GM12878 (cell line): ENCODE results near the gene MTFR2. TPM values are rescaled to one million over a fixed set of nuclear protein-coding genes. Genes with fewer than 3 reads are reported as not detected.

Experiments
- ATAC-seq: fragments of 200-7000 bp; cut with Tn5 transposase; 3 replicates; pipeline ENCODE4 v1.9.1; 2020; ENCODE audit warnings: mild to moderate bottlenecking, moderate library complexity
- BruUV-seq: library from RNA; stranded (reverse); fragments of 400-500 nt; replicated peaks from 2 replicates; lab custom pipeline; 2021; lab: Mats Ljungman, UMichigan
- CTCF ChIA-PET: fragments of 300-600 bp; sonication (Branson Sonifier 250); formaldehyde crosslinking; extraction: SDS; loops from one replicate; lab custom pipeline; 2021; ENCODE audit warnings: inconsistent platforms; lab: Yijun Ruan, JAX
- POLR2A ChIA-PET: fragments of 350-600 bp; formaldehyde crosslinking; extraction: SDS; loops from one replicate; lab custom pipeline; 2021; ENCODE audit warnings: inconsistent platforms; lab: Charles Lee
- RAD21 ChIA-PET: fragments of 300-600 bp; sonication (Branson Sonifier 250); formaldehyde crosslinking; loops from one replicate; lab custom pipeline; 2023; ENCODE audit warnings: antibody characterized with exemption; ENCODE audit not compliant: unreplicated experiment; lab: Charles Lee
- SMC1A ChIA-PET: fragments of 300-600 bp; sonication (Branson Sonifier 250); formaldehyde crosslinking; loops from one replicate; lab custom pipeline; 2023; ENCODE audit not compliant: unreplicated experiment, uncharacterized antibody; lab: Charles Lee
- DNase-seq: peaks from one replicate; pipeline ENCODE4 v3.0.0-alpha.2; 2011; ENCODE audit warnings: low read depth, low spot score
- FAIRE-seq: peaks from 3 replicates; lab custom pipeline; 2011; peaks lifted over from hg19 to GRCh38; lab: Jason Lieb, UNC
- H2AFZ ChIP-seq: 2 replicates; pipeline ENCODE4 v1.6.0; 2011; ENCODE audit warnings: low read depth, low read length, control low read depth; ENCODE audit not compliant: control insufficient read depth
- H3K27ac ChIP-seq: 2 replicates; pipeline ENCODE4 v1.5.1; 2011; ENCODE audit warnings: control low read depth; ENCODE audit not compliant: control insufficient read depth, insufficient read depth
- H3K27me3 ChIP-seq, 2 experiments: replicated peaks in 1 of 2; 2 replicates each; pipeline versions ENCODE4 v1.6.0 to v1.6.1; 2011; ENCODE audit warnings: low read length in 1 of 2; ENCODE audit not compliant: control insufficient read depth in 2 of 2, insufficient read depth in 2 of 2
- H3K36me3 ChIP-seq, 2 experiments: 2 replicates each; pipeline ENCODE4 v1.5.1; 2011; ENCODE audit warnings: low read length in 1 of 2; ENCODE audit not compliant: control insufficient read depth in 2 of 2, insufficient read depth in 2 of 2
- H3K4me1 ChIP-seq: 2 replicates; pipeline ENCODE4 v1.6.1; 2011; ENCODE audit warnings: mild to moderate bottlenecking, low read length, moderate library complexity, mixed read lengths; ENCODE audit not compliant: control insufficient read depth, insufficient read depth
- H3K4me2 ChIP-seq: 2 replicates; pipeline ENCODE4 v1.6.0; 2011; ENCODE audit warnings: control low read depth; ENCODE audit not compliant: control insufficient read depth, insufficient read depth
- H3K4me3 ChIP-seq: fragments of 200-600 bp; sonication (generic); 2 replicates; pipeline ENCODE4 v1.5.1; 2016
- H3K79me2 ChIP-seq: 2 replicates; pipeline ENCODE4 v1.6.0; 2011; ENCODE audit warnings: low read length; ENCODE audit not compliant: control insufficient read depth, insufficient read depth
- H3K9ac ChIP-seq: 2 replicates; pipeline ENCODE4 v1.8.0; 2011; ENCODE audit warnings: low read length, control low read depth, mixed read lengths; ENCODE audit not compliant: control insufficient read depth, insufficient read depth
- H3K9me3 ChIP-seq: replicated peaks from 3 replicates; pipeline ENCODE4 v1.5.1; 2011; ENCODE audit warnings: mild to moderate bottlenecking, low read length; ENCODE audit not compliant: control insufficient read depth, insufficient read depth
- H4K20me1 ChIP-seq: 2 replicates; pipeline ENCODE4 v1.6.0; 2011; ENCODE audit not compliant: control insufficient read depth, insufficient read depth
- ATF3 ChIP-seq: IDR thresholded peaks from 2 replicates; pipeline ENCODE4 v1.6.1; 2011; ENCODE audit warnings: low read depth, mild to moderate bottlenecking, low read length, moderate library complexity, borderline replicate concordance; ENCODE audit errors: extremely low read depth
- CTCF ChIP-seq, 3 experiments: IDR thresholded peaks in 2 of 3; conservative IDR thresholded peaks in 1 of 3; 2 replicates each; pipeline ENCODE4 v1.5.1; 2011; ENCODE audit warnings: low read depth in 3 of 3, low read length in 3 of 3, mild to moderate bottlenecking in 3 of 3, control low read depth in 2 of 3, moderate library complexity in 2 of 3, inconsistent platforms in 1 of 3, mixed read lengths in 1 of 3; ENCODE audit not compliant: control insufficient read depth in 2 of 3, insufficient read depth in 1 of 3; ENCODE audit errors: extremely low read depth in 1 of 3
- HCFC1 ChIP-seq: fragments of 150-350 bp; IDR thresholded peaks from 2 replicates; pipeline ENCODE4 v1.6.1; 2014; ENCODE audit warnings: low read length
- HDAC2 ChIP-seq: fragments of 200-600 bp; sonication (generic); IDR thresholded peaks from 2 replicates; pipeline ENCODE4 v1.6.1; 2017
- LARP7 ChIP-seq: fragments of 450-650 bp; IDR thresholded peaks from 2 replicates; pipeline ENCODE4 v1.6.1; 2017; ENCODE audit warnings: mild to moderate bottlenecking
- MEF2B ChIP-seq: fragments of 450-650 bp; IDR thresholded peaks from 2 replicates; pipeline ENCODE4 v1.6.1; 2018; ENCODE audit warnings: mild to moderate bottlenecking, moderate library complexity; ENCODE audit not compliant: partially characterized antibody, poor library complexity, severe bottlenecking
- MTA3 ChIP-seq: IDR thresholded peaks from 2 replicates; pipeline ENCODE4 v1.6.1; 2012; ENCODE audit warnings: low read length, inconsistent platforms, borderline replicate concordance
- MXI1 ChIP-seq: fragments of 150-350 bp; IDR thresholded peaks from 2 replicates; pipeline ENCODE4 v1.6.1; 2011; ENCODE audit warnings: low read depth, mild to moderate bottlenecking, inconsistent platforms, low read length, improper control_type of control experiment
- RAD21 ChIP-seq: IDR thresholded peaks from 2 replicates; pipeline ENCODE4 v1.6.1; 2011; ENCODE audit warnings: mild to moderate bottlenecking, low read depth, low read length, moderate library complexity; ENCODE audit not compliant: insufficient read depth
- SMC3 ChIP-seq: IDR thresholded peaks from 2 replicates; pipeline ENCODE4 v1.6.1; 2011; ENCODE audit warnings: low read length, improper control_type of control experiment, borderline replicate concordance
- SP1 ChIP-seq: IDR thresholded peaks from one replicate; pipeline ENCODE4 v1.6.1; 2011; ENCODE audit warnings: low read depth, low read length
- STAT1 ChIP-seq: fragments of 450-650 bp; conservative IDR thresholded peaks from 2 replicates; pipeline ENCODE4 v1.6.1; 2014; ENCODE audit warnings: antibody characterized with exemption, mild to moderate bottlenecking
- USF2 ChIP-seq: IDR thresholded peaks from 2 replicates; pipeline ENCODE4 v1.6.1; 2011; ENCODE audit warnings: low read depth, low read length, improper control_type of control experiment, borderline replicate concordance
- WGBS: methylation state at CpG from one replicate; pipeline ENCODE4 v1.1.6; 2016; ENCODE audit warnings: low lambda C conversion rate; ENCODE audit not compliant: insufficient replicate concordance, insufficient coverage; ENCODE audit errors: missing lambda C conversion rate; 5-methylcytosine and 5-hydroxymethylcytosine counted together
- in situ Hi-C: fragments of 300-500 bp; cut with MboI; formaldehyde crosslinking; loops from 9 replicates; pipeline ENCODE4 v1.14.3; 2018; ENCODE audit warnings: mixed read lengths
- intact Hi-C: fragments of 100-400 bp; cut with micrococcal nuclease; formaldehyde crosslinking; loops from one replicate; pipeline ENCODE4 v1.14.2; 2022; ENCODE audit not compliant: unreplicated experiment
- polyA plus RNA-seq, 11 experiments: library from polyadenylated mRNA; depleted of rRNA in 4 of 11; unstranded in 6 of 11; stranded (reverse) in 5 of 11; fragments of >200 nt; fragmentation: Nextera tagmentation in 4 of 11; fragmentation: Illumina TruSeq in 1 of 11; extraction: Ambion mirVana in 4 of 11; extraction: Trizol in 1 of 11; gene quantifications; 1 replicate in 1 of 11; 2 replicates in 10 of 11; pipeline versions ENCODE4 v1.2.1 to v1.2.3, GENCODE V29; 2011 to 2016; ENCODE audit warnings: inconsistent platforms in 2 of 11, missing spikeins in 2 of 11, low read depth in 1 of 11
- total RNA-seq, 4 experiments: library from RNA; depleted of rRNA in 3 of 4; stranded (reverse); fragments of >200 nt in 3 of 4; fragmentation: Illumina TruSeq in 1 of 4; extraction: Trizol in 1 of 4; gene quantifications; 2 replicates each; pipeline versions ENCODE4 v1.2.1 to v1.2.3, GENCODE V29; 2013 to 2021

MTFR2 gene
- total and polyA plus RNA-seq, 10 of the 15 experiments (the other 5 are each of a cell fraction or from before 2014, with no cell fraction given), result 7.3 to 33.5 (median 25.3) TPM

- Histone ChIP-seq H3K27ac (no peak overlapping the region), H3K4me1 (no peaks in the 10 kb centered on the region), H3K36me3 (peaks cover 0 to 26% of the 10 kb centered on the region in 2 experiments; a peak in 3 of 4 replicates), H3K4me3 (no peak overlapping the region), H3K27me3 (no peaks in the 10 kb centered on the region), H2AFZ (no peak overlapping the region), H3K4me2 (no peak overlapping the region), H3K9me3 (no peaks in the 10 kb centered on the region), H3K9ac (no peak overlapping the region), H3K79me2 (no peaks in the 10 kb centered on the region), H4K20me1 (no peaks in the 10 kb centered on the region)
- intact Hi-C loops (no loop called here), in situ Hi-C loops (no loop called here)
- WGBS, result 84% methylated on average over 9 of the region's 9 CpGs
- FAIRE-seq, result no peak
- ChIA-PET CTCF (interaction anchor here (1.1 to 2.4 kb wide), 2 partner anchors 10 to 34 kb away, joined by 4 to 12 read pairs; no protein-coding TSS in a partner anchor), POLR2A (no interaction called here), SMC1A (interaction anchor here (1.4 kb wide), 1 partner anchor 10 kb away, joined by 7 read pairs; no protein-coding TSS in a partner anchor), RAD21 (no interaction called here)
- no peak for TF ChIP-seq MEF2B
- no peak for ATAC-seq
- no TSS peak for BruUV-seq
- DNase-seq, result no peak
Measured at GRCh38 chr6:136236466-136237293, 13.4 kb downstream of the MTFR2 start.

GRCh38 chr6:136235233-136235564, 14.9 kb downstream of the MTFR2 start:
- 62% methylated on average over 4 of the region's 4 CpGs for WGBS
- ChIA-PET RAD21 (no interaction called here), CTCF (interaction anchor here (2.1 kb wide), 1 partner anchor 9 kb away, joined by 9 read pairs; no protein-coding TSS in a partner anchor), POLR2A (no interaction called here), SMC1A (interaction anchor here (1.8 kb wide), 1 partner anchor 9 kb away, joined by 4 read pairs; no protein-coding TSS in a partner anchor)
- no peak overlapping the region for H3K9ac ChIP-seq
- no peak for FAIRE-seq
- no peaks in the 10 kb centered on the region for H3K9me3 ChIP-seq
- H3K4me2 ChIP-seq, result no peak overlapping the region
- DNase-seq, result no peak
- H4K20me1 ChIP-seq, result no peaks in the 10 kb centered on the region
- H3K4me1 ChIP-seq, result no peaks in the 10 kb centered on the region
- H3K27me3 ChIP-seq, result no peaks in the 10 kb centered on the region
- no peaks in the 10 kb centered on the region for H3K79me2 ChIP-seq
- no peak overlapping the region for H3K27ac ChIP-seq
- peaks cover 0 to 35% of the 10 kb centered on the region in 2 experiments; a peak in 3 of 4 replicates for H3K36me3 ChIP-seq
- in situ Hi-C loops, result no loop called here
- intact Hi-C loops, result no loop called here
- BruUV-seq, result no TSS peak
- no peak overlapping the region for H3K4me3 ChIP-seq
- ATAC-seq, result no peak
- no peak overlapping the region for H2AFZ ChIP-seq
- TF ChIP-seq CTCF (IDR thresholded peaks at IDR 0.05 in 2 of 3, conservative IDR thresholded peaks at IDR 0.05 in 1 of 3; ENCODE audit: control insufficient read depth in 2 of 3, extremely low read depth in 1 of 3, insufficient read depth in 1 of 3, low read depth in 3 of 3, low read length in 3 of 3) (no peak), HCFC1 (no peak), HDAC2 (no peak), USF2 (no peak), SP1 (no peak), MTA3 (no peak), SMC3 (no peak), MXI1 (no peak), ATF3 (no peak), LARP7 (no peak), RAD21 (no peak), STAT1 (no peak)
